ENCODE results near the gene ABCD4.

DNA sequence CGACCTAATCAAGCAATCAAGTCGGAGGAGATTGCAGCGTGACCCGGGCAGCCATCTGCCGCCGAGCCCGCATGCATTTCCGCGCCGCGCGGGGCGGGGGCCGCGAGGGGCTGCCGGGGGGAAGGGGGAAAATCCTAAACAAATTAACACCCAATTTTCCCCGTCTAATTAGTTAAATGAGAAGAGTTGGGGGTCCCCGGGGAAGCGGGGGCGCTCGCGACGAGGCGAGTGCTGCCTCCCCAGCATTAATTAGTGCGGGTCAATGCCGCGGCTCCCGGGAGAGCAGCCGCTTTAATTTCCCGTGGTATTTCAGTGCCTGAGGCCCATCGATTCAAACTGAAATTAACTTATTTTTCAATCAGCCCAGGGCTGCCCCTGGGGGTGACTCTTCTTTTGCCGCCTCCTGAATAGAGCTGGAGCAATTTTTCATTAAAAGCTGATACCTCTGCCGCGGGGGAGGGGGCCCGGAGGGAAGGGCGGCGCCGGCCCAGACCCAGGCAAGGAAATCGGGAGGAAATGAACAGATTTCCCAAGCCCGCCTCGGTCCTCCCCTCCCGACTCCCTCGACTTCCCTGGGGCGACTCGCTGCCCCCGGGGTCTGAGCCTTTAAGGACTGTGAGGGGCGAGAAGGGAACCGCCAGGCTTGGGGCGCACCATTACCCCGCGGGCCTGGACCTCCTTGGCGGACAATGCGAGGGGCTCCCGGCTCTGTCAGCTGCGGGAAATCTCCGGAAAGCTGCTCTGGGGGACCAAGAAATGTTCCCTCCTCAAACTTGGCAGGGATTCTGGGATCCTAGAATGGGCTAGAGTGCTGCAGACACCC, 44.6 kb downstream of the ABCD4 start:
- TF ChIP-seq, protein P1, sequence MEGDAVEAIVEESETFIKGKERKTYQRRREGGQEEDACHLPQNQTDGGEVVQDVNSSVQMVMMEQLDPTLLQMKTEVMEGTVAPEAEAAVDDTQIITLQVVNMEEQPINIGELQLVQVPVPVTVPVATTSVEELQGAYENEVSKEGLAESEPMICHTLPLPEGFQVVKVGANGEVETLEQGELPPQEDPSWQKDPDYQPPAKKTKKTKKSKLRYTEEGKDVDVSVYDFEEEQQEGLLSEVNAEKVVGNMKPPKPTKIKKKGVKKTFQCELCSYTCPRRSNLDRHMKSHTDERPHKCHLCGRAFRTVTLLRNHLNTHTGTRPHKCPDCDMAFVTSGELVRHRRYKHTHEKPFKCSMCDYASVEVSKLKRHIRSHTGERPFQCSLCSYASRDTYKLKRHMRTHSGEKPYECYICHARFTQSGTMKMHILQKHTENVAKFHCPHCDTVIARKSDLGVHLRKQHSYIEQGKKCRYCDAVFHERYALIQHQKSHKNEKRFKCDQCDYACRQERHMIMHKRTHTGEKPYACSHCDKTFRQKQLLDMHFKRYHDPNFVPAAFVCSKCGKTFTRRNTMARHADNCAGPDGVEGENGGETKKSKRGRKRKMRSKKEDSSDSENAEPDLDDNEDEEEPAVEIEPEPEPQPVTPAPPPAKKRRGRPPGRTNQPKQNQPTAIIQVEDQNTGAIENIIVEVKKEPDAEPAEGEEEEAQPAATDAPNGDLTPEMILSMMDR (IDR thresholded peaks at IDR 0.05): no peak
- TF ChIP-seq POLR2A (IDR thresholded peaks at IDR 0.05): no peak
